DND-41 (cell line): ENCODE measurements around the gene TMEM63C.

ENCODE experiments used
- CTCF ChIP-seq: IDR thresholded peaks from 2 replicates; pipeline ENCODE4 v1.5.1; 2012; ENCODE audit warnings: borderline replicate concordance, low read length, moderate library complexity, mild to moderate bottlenecking; ENCODE audit not compliant: poor library complexity, severe bottlenecking; ENCODE audit errors: extremely low read depth
- EZH2 ChIP-seq: IDR thresholded peaks from 3 replicates; pipeline ENCODE4 v1.6.1; 2012; ENCODE audit warnings: borderline replicate concordance, low read depth, mild to moderate bottlenecking, moderate library complexity, low read length, inconsistent platforms; ENCODE audit not compliant: severe bottlenecking

GRCh38 chr14:77186911-77187648, 5.5 kb downstream of the TMEM63C start:
- TF ChIP-seq CTCF (no peak), EZH2 (no peak)
